GM19023 (cell line): ENCODE measurements around the gene TMEM131L.

Source experiments
- ATAC-seq: cut with Tn5 transposase; IDR thresholded peaks from one replicate; pipeline ENCODE4 v1.9.1; 2021; ENCODE audit warnings: mild to moderate bottlenecking, moderate library complexity; ENCODE audit not compliant: unreplicated experiment

The TMEM131L gene

GRCh38 chr4:153474251-153474650 lies 8.1 kb downstream of the TMEM131L start:
- no peak for ATAC-seq

GRCh38 chr4:153476829-153477574 lies 10.8 kb downstream of the TMEM131L start:
- ATAC-seq: no peak

GRCh38 chr4:153479101-153479500 lies 12.9 kb downstream of the TMEM131L start:
- no peak for ATAC-seq

- no peak for ATAC-seq
Measured at GRCh38 chr4:153480704-153481103, 14.5 kb downstream of the TMEM131L start.

GRCh38 chr4:153481478-153481877 lies 15.3 kb downstream of the TMEM131L start:
- no peak for ATAC-seq

GRCh38 chr4:153483432-153484418 lies 17.6 kb downstream of the TMEM131L start:
- ATAC-seq: no peak

- ATAC-seq: no peak
Measured at GRCh38 chr4:153485359-153485758, 19.2 kb downstream of the TMEM131L start.

GRCh38 chr4:153485860-153486259 lies 19.7 kb downstream of the TMEM131L start:
- ATAC-seq: no peak

GRCh38 chr4:153486281-153487151 lies 20.4 kb downstream of the TMEM131L start:
- ATAC-seq: no peak

GRCh38 chr4:153488006-153488891 lies 22.1 kb downstream of the TMEM131L start:
- ATAC-seq: peak; percentile 56

GRCh38 chr4:153489856-153490558 lies 23.8 kb downstream of the TMEM131L start:
- no peak for ATAC-seq

GRCh38 chr4:153490985-153491483 lies 24.9 kb downstream of the TMEM131L start:
- no peak for ATAC-seq

- no peak for ATAC-seq
Measured at GRCh38 chr4:153494562-153494961, 28.4 kb downstream of the TMEM131L start.

- ATAC-seq: no peak
Measured at GRCh38 chr4:153495480-153496193, 29.5 kb downstream of the TMEM131L start.

- peak; percentile 35 for ATAC-seq
Measured at GRCh38 chr4:153497091-153497531, 31.0 kb downstream of the TMEM131L start.

- peak; percentile 66 for ATAC-seq
Measured at GRCh38 chr4:153497988-153498967, 32.1 kb downstream of the TMEM131L start.

- no peak for ATAC-seq
Measured at GRCh38 chr4:153499005-153499404, 32.8 kb downstream of the TMEM131L start.
